K562 (cell line): Measurements from ENCODE around the gene ABRAXAS1. TPM values are rescaled to one million over a fixed set of nuclear protein-coding genes. Genes with fewer than 3 reads are reported as not detected.
A peak's percentile ranks its signal among the peaks of the same experiment; 100 is the strongest.

Source experiments
- ILF3 ChIP-seq: fragments of 450-650 bp; IDR thresholded peaks from 2 replicates; pipeline ENCODE4 v1.6.1; 2018; ENCODE audit warnings: antibody characterized with exemption, mild to moderate bottlenecking, moderate library complexity, borderline replicate concordance
- KLF1 ChIP-seq: fragments of 450-650 bp; IDR thresholded peaks from 2 replicates; pipeline ENCODE4 v1.6.1; 2016; ENCODE audit warnings: missing genetic modification characterization, missing compliant biosample characterization
- PATZ1 ChIP-seq: fragments of 250-450 bp; sonication (Bioruptor Pico); IDR thresholded peaks from 2 replicates; pipeline ENCODE4 v1.5.0; 2020; ENCODE audit warnings: mild to moderate bottlenecking, borderline replicate concordance
- SAFB2 ChIP-seq: fragments of 200-400 bp; formaldehyde crosslinking; IDR thresholded peaks from 2 replicates; pipeline ENCODE4 v1.6.1; 2018; ENCODE audit warnings: borderline replicate concordance, low read length, low read depth, moderate library complexity; ENCODE audit not compliant: severe bottlenecking
- SIX5 ChIP-seq, 2 experiments: IDR thresholded peaks; 2 replicates each; pipeline ENCODE4 v1.6.1; 2011; ENCODE audit warnings: low read length in 2 of 2, borderline replicate concordance in 1 of 2, low read depth in 1 of 2, mild to moderate bottlenecking in 1 of 2, moderate library complexity in 1 of 2; ENCODE audit not compliant: insufficient read depth in 1 of 2
- ZBTB40 ChIP-seq, 2 experiments: fragments of 450-650 bp in 1 of 2; sonication (generic) in 1 of 2; formaldehyde crosslinking in 1 of 2; IDR thresholded peaks; 2 replicates each; pipeline versions ENCODE4 v1.7.1 to v1.9.0; 2016 to 2022; ENCODE audit warnings: inconsistent platforms in 1 of 2, mild to moderate bottlenecking in 1 of 2, missing genetic modification reagents in 1 of 2
- ZKSCAN8 ChIP-seq: fragments of 200-800 bp; sonication (Bioruptor generic); IDR thresholded peaks from 2 replicates; pipeline ENCODE4 v1.6.1; 2016; ENCODE audit warnings: missing genetic modification characterization, missing compliant biosample characterization
- ZNF316 ChIP-seq: fragments of 450-650 bp; IDR thresholded peaks from 2 replicates; pipeline ENCODE4 v1.6.1; 2016
- ZSCAN29 ChIP-seq: fragments of 450-650 bp; IDR thresholded peaks from 2 replicates; pipeline ENCODE4 v1.6.1; 2017
- polyA plus RNA-seq, 8 experiments: library from polyadenylated mRNA; depleted of rRNA in 4 of 8; stranded (reverse) in 5 of 8; unstranded in 3 of 8; fragments of >200 nt; fragmentation: Nextera tagmentation in 2 of 8; fragmentation: Illumina TruSeq in 1 of 8; extraction: Ambion mirVana in 2 of 8; extraction: Trizol in 1 of 8; gene quantifications; 2 replicates each; pipeline versions ENCODE4 v1.2.1 to v1.2.3, GENCODE V29; 2011 to 2014; ENCODE audit warnings: inconsistent platforms in 1 of 8, missing spikeins in 1 of 8
- total RNA-seq, 7 experiments: library from RNA; depleted of rRNA in 6 of 7; stranded (reverse); fragments of >200 nt in 6 of 7; fragmentation: Illumina TruSeq in 2 of 7; extraction: Trizol in 2 of 7; gene quantifications; 2 replicates each; pipeline versions ENCODE4 v1.2.1 to v1.2.3, GENCODE V29; 2011 to 2021; ENCODE audit warnings: low replicate concordance in 1 of 7
- TF ChIP-seq, protein P1 (sequence below): sonication (generic); formaldehyde crosslinking; IDR thresholded peaks from 2 replicates; pipeline ENCODE4 v1.8.0; 2022; ENCODE audit warnings: missing genetic modification reagents, mild to moderate bottlenecking, borderline replicate concordance
- TF ChIP-seq, protein P2 (sequence below): fragments of 450-650 bp; IDR thresholded peaks from 2 replicates; pipeline ENCODE4 v1.7.0; 2016; ENCODE audit warnings: borderline replicate concordance

The ABRAXAS1 gene
- total and polyA plus RNA-seq, 9 of the 15 experiments (the other 6 are each of a cell fraction or from before 2014, with no cell fraction given), result 10.8 to 48.3 (median 22.1) TPM

- TF ChIP-seq, protein P1, sequence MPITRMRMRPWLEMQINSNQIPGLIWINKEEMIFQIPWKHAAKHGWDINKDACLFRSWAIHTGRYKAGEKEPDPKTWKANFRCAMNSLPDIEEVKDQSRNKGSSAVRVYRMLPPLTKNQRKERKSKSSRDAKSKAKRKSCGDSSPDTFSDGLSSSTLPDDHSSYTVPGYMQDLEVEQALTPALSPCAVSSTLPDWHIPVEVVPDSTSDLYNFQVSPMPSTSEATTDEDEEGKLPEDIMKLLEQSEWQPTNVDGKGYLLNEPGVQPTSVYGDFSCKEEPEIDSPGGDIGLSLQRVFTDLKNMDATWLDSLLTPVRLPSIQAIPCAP (CRISPR knock-in tag), result 0 out of 2 replicates have a peak, but pooled peaks have one; percentile 51
- peak; percentile 31; the same call in 1 of the 2 replicates for TF ChIP-seq KLF1 (tag)
- no peak for TF ChIP-seq PATZ1 (CRISPR knock-in tag)
- no peak for TF ChIP-seq ZKSCAN8 (CRISPR knock-in tag)
- TF ChIP-seq ILF3, result no peak
- peak; percentile 36; the same call in 1 of the 2 replicates for TF ChIP-seq ZSCAN29
- TF ChIP-seq SIX5 (IDR thresholded peaks at IDR 0.05; ENCODE audit: borderline replicate concordance in 1 of 2, insufficient read depth in 1 of 2, low read depth in 1 of 2, low read length in 2 of 2), result no peak
- no peak for TF ChIP-seq ZNF316
- no peak for TF ChIP-seq SAFB2
- TF ChIP-seq, protein P2, sequence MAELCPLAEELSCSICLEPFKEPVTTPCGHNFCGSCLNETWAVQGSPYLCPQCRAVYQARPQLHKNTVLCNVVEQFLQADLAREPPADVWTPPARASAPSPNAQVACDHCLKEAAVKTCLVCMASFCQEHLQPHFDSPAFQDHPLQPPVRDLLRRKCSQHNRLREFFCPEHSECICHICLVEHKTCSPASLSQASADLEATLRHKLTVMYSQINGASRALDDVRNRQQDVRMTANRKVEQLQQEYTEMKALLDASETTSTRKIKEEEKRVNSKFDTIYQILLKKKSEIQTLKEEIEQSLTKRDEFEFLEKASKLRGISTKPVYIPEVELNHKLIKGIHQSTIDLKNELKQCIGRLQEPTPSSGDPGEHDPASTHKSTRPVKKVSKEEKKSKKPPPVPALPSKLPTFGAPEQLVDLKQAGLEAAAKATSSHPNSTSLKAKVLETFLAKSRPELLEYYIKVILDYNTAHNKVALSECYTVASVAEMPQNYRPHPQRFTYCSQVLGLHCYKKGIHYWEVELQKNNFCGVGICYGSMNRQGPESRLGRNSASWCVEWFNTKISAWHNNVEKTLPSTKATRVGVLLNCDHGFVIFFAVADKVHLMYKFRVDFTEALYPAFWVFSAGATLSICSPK, result no peak
- peak; percentile 62 for TF ChIP-seq ZBTB40 (IDR thresholded peaks at IDR 0.05)
- no peak for TF ChIP-seq ZBTB40 (CRISPR knock-in tag; IDR thresholded peaks at IDR 0.05)
These were observed at the start of gene ABRAXAS1 (continued) for GRCh38 chr4:83484500-83485461.
